Naive B cell (primary cell): ENCODE results near the gene TTLL11. TPM values are rescaled to one million over a fixed set of nuclear protein-coding genes. Genes with fewer than 3 reads are reported as not detected.

Experiments
- ATAC-seq, 2 donors: fragments of 150-1000 bp; cut with Tn5 transposase; 2 replicates each; pipeline ENCODE4 v1.10.0; 2021; ENCODE audit warnings: low read depth in 2 of 2, mild to moderate bottlenecking in 2 of 2, moderate library complexity in 2 of 2
- DNase-seq: peaks from one replicate; pipeline ENCODE4 v3.0.0; 2022
- H3K27ac Mint-ChIP-seq, 6 donors: one replicate each; pipeline ENCODE4 v1.8.0; 2020 to 2022; ENCODE audit warnings: mild to moderate bottlenecking in 6 of 6, mixed read lengths in 6 of 6, moderate library complexity in 5 of 6, inconsistent platforms in 2 of 6
- H3K27me3 Mint-ChIP-seq, 3 donors: one replicate each; pipeline ENCODE4 v1.8.0; 2021 to 2022; ENCODE audit warnings: mixed read lengths in 3 of 3, mild to moderate bottlenecking in 1 of 3
- H3K36me3 Mint-ChIP-seq, 2 donors: one replicate each; pipeline ENCODE4 v1.8.0; 2020 to 2022; ENCODE audit warnings: mixed read lengths in 2 of 2, inconsistent platforms in 1 of 2, mild to moderate bottlenecking in 1 of 2
- H3K4me1 Mint-ChIP-seq, 3 donors: one replicate each; pipeline ENCODE4 v1.8.0; 2020 to 2022; ENCODE audit warnings: mixed read lengths in 3 of 3, inconsistent platforms in 1 of 3, mild to moderate bottlenecking in 1 of 3, moderate library complexity in 1 of 3
- H3K4me3 Mint-ChIP-seq, 8 donors: one replicate each; pipeline ENCODE4 v1.8.0; 2020 to 2022; ENCODE audit warnings: mild to moderate bottlenecking in 8 of 8, mixed read lengths in 8 of 8, moderate library complexity in 8 of 8, inconsistent platforms in 2 of 8
- H3K9me3 Mint-ChIP-seq, 7 donors: one replicate each; pipeline ENCODE4 v1.8.0; 2020 to 2022; ENCODE audit warnings: mixed read lengths in 7 of 7, mild to moderate bottlenecking in 5 of 7, inconsistent platforms in 2 of 7, moderate library complexity in 1 of 7
- polyA plus RNA-seq, 6 donors: library from polyadenylated mRNA; unstranded; fragments of 300-500 nt; fragmentation: Illumina TruSeq; gene quantifications; one replicate each; pipeline ENCODE4 v1.2.3, GENCODE V29; 2021; ENCODE audit warnings: low read depth in 6 of 6

TTLL11 gene
- polyA plus RNA-seq, 6 donors from 2014 or later = 3.3 to 10.9 (median 5.1) TPM

DNA sequence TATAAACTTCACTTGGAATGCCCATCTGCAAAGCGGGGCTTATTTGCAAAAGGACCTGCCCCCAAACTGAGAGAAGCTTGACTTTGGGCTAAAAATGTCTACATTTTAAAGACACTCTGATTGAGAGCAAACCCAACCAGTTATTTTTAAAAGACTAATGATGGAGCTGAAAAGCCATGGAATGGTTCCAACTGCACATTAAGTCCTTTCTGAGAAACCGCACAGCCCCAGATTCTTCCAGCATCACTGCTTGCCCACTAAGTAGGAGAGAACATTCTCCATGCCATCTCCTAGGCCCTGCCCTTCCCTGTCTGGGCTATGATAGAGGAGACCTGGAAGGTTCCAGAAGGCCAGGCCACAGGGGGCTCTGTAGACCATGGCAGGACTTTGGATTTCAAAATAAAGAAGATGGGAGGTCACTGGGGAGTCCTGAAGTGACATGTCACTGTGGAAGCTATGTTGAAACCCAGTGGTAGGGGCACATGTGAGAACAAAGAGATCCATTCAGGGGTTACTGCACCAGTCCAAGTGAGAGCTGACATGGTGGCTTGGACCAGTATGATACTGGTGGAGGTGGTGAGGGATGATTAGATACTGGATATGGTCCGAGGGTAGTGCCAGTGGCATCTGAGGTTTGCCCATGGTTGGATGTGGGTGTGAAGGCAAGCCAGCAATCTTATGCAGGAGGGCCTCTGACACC, 262.5 kb downstream of the TTLL11 start:
- Mint-ChIP-seq H3K4me1 (no peaks in the 10 kb centered on the region), H3K27me3 (no peaks in the 10 kb centered on the region), H3K36me3 (no peaks in the 10 kb centered on the region), H3K4me3 (peak overlapping the region in 1 of 8 donors; percentile 42), H3K27ac (peak overlapping the region in 1 of 6 donors; percentile 63), H3K9me3 (no peaks in the 10 kb centered on the region)
- DNase-seq (no peak), ATAC-seq (no peak)

DNA sequence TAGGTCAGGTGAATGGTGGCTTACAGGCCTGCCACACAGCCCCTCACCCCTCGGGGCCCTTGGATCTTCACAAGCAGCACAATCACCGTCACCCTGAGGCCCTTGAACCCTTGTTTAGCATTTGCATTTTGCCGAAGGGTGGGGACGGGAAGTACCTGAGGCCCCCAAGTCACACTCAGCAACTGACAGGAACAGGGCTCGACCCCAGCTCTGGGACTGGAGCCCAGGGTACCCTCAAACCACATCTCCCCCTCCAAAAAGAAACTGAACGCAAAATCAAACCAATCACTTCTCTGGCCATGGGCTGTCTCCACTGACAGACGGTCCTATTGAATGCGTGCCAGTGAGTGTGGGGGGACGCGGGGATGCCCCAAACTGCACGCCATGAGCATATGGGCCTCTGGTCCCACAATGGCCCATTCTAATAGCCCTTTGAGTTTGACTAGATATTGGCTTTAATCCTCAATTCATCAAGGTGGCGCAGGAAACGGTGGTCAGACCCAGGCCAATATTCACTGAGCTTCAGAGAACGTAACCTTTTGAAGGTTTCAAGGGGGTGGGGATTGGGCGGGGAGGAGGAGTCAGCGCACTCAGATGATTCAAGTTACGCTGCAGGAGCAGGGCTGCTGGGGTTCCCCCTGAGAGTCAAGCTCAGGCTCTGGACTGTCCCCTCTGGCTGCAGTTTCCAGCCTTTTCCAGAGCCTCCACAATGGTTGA, 265.7 kb downstream of the TTLL11 start:
- H3K9me3 Mint-ChIP-seq = no peaks in the 10 kb centered on the region
- no peaks in the 10 kb centered on the region for H3K36me3 Mint-ChIP-seq
- DNase-seq = no peak
- no peak overlapping the region for H3K27ac Mint-ChIP-seq
- no peak overlapping the region for H3K4me3 Mint-ChIP-seq
- H3K4me1 Mint-ChIP-seq = no peaks in the 10 kb centered on the region
- no peak for ATAC-seq
- no peaks in the 10 kb centered on the region for H3K27me3 Mint-ChIP-seq

DNA sequence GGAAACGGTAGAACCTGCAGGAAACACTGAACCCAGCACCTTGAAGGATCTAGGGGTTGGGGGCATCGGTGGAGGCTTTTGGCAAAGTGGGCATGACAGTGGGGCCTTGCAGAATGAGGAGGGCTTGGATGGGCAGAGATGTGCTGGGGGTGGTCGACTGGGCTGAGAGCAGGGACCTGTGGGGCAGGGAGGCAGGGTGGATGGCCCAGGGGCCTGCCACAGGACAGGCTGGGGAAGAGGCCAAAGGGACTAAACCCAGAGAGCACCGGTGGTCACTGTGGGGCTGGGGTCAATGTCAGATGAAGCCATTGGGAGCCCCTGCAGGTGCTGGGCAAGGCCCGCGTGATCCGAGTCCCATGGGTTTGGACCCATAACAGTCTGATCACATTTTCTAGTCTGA, 266.4 kb downstream of the TTLL11 start:
- Mint-ChIP-seq H3K27ac (peak overlapping the region in 2 of 6 donors; percentile 28 to 48), H3K27me3 (no peaks in the 10 kb centered on the region)

DNA sequence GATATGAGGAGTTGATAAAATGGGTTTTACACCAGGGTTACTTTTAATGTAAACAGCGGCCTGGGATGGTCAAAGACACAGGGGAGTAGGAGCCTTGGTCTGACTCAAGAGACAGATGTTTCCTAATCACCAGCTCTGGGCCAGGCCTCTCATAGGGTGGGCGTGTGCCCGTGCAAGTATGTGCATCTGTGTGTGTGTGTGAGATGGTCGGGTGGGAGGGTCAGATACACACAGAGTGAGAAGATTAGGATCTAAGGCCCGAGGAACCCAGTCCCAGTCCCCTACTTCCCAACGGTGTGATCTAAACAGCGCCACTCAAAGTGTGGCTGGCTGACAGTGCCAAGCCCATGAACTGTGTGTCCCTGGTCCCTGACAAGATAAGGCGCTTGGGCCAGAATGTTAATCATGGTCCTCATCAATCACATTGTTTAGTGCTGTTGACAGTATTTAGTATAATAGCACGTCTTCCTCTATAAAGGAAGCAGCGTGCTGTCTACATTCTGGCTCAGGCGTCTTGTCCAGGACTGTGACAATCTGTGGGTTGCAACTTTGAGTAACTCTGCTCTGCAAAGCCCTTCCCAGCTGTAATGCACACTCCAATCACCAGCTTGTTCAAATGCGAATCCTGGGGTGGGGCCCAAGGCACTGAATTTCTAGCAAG, 267.9 kb downstream of the TTLL11 start:
- ATAC-seq (no peak), DNase-seq (no peak)
- Mint-ChIP-seq H3K4me3 (no peak overlapping the region), H3K9me3 (no peaks in the 10 kb centered on the region), H3K4me1 (no peaks in the 10 kb centered on the region), H3K36me3 (no peaks in the 10 kb centered on the region), H3K27ac (peak overlapping the region in 1 of 6 donors; percentile 44), H3K27me3 (no peaks in the 10 kb centered on the region)

More for the DNA sequence above, 266.4 kb downstream of the TTLL11 start:
- DNase-seq (no peak), ATAC-seq (no peak)
- no peaks in the 10 kb centered on the region for H3K4me1 Mint-ChIP-seq
- H3K9me3 Mint-ChIP-seq = no peaks in the 10 kb centered on the region
- H3K36me3 Mint-ChIP-seq = no peaks in the 10 kb centered on the region
- no peak overlapping the region for H3K4me3 Mint-ChIP-seq

DNA sequence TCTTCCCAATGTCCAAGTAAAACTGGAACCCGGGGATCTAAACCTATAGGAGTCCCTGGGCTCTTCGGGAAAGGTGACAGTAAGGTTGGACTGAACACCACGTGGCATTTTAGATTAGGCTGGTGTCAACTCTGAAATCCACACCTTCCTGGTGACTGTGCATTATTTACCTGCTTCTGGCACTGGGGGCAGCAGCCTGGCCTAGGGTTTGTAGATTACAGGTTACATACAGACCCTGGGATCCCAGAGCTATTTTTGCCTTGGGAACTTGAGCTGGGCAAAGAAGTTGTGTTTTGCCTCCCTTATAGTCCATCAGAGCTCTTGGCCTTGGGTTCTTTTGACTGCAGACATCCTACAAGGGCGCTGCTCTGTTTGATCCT, 268.5 kb downstream of the TTLL11 start:
- Mint-ChIP-seq H3K9me3 (no peaks in the 10 kb centered on the region), H3K4me1 (peaks cover 0 to 2% (median 0%) of the 10 kb centered on the region in 3 donors), H3K4me3 (no peak overlapping the region), H3K36me3 (no peaks in the 10 kb centered on the region), H3K27ac (peak overlapping the region in 1 of 6 donors; percentile 44), H3K27me3 (no peaks in the 10 kb centered on the region)
- ATAC-seq (no peak), DNase-seq (no peak)

DNA sequence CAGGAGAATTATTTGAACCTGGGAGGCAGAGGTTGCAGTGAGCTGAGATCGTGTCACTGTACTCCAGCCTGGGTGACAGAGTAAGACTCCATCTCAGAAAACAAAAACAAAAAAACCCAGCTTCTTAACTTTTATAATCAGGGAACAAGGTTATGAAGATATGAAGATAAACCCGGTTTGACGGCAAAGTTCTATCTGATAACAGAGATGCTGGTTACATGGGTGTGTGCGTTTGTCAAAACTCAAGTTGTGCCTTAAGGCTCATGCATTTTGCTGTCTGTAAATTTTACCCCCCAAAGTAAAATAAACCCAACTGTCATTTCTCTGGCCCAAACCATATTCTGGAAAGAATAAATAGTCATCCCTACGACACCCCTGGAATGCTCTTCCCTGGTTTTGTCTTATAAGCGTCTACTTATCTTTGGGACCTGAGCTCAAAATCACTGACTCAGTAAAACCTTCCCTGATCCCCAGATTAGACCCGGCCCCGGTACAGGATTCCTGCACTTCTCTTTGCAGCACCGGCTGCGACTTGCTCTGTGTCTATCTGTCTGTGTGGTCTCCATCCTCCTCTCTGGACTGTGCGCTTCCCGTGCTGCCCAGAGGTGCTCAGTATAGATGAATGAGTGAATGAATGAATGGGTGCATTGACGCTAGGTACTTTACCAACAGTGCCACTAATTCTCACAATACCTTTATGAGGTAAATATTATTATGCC, 269.5 kb downstream of the TTLL11 start:
- Mint-ChIP-seq H3K9me3 (no peaks in the 10 kb centered on the region), H3K36me3 (no peaks in the 10 kb centered on the region), H3K4me1 (peaks cover 0 to 7% (median 0%) of the 10 kb centered on the region in 3 donors), H3K4me3 (no peak overlapping the region), H3K27ac (no peak overlapping the region), H3K27me3 (peaks cover 0 to 5% (median 3%) of the 10 kb centered on the region in 3 donors)
- no peak for DNase-seq
- no peak for ATAC-seq

DNA sequence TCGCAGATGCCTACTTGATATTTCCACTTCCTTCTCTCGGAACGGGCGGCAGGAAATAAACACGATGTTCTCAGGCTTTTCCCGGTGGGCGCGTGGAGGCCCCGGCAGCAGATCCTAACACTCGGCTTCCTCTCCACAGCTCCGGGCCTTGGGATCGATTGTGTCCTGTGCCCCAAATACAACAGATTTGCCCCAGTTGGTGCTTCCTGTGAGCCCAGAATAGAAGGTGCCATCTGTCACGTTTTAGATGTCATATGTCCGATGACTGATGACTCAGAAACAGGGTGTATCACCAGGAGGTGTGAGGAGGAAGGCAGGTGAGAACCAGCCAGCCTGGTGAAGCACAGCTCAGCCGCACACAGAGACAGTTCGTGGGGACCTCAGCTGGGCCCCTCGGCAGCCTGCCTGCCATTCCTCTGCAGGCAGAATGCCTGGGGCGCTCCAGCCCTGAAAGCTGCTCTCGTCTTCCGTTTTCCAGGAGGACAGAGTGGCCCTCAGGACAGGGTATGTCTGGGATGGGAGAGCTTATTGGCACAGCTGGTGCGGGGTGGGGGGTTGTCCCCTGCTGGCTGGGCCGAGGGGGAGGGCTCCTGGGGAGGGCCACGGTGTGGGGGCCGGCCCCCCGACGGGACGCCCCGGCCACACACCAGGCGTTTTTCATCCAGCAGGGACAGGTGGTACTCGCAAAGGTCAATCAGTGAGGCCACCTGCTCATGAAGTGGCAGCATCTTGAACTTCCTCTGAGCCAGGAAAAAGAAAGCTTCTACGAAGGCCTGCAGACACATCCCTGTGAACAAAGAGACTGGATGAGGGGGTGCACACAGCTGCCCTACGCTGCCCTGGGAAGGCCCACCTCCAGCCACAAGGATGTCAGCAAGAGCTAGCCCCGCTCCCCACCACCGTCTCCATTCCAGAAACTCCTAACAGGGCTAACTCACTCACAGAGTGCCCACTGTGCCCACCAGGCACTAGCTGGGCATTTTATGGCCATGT, 270.7 kb downstream of the TTLL11 start:
- DNase-seq = no peak
- Mint-ChIP-seq H3K27me3 (peaks cover 0 to 13% (median 6%) of the 10 kb centered on the region in 3 donors), H3K4me3 (no peak overlapping the region), H3K9me3 (no peaks in the 10 kb centered on the region), H3K36me3 (no peaks in the 10 kb centered on the region), H3K4me1 (peaks cover 0 to 7% (median 0%) of the 10 kb centered on the region in 3 donors), H3K27ac (no peak overlapping the region)
- ATAC-seq = no peak

DNA sequence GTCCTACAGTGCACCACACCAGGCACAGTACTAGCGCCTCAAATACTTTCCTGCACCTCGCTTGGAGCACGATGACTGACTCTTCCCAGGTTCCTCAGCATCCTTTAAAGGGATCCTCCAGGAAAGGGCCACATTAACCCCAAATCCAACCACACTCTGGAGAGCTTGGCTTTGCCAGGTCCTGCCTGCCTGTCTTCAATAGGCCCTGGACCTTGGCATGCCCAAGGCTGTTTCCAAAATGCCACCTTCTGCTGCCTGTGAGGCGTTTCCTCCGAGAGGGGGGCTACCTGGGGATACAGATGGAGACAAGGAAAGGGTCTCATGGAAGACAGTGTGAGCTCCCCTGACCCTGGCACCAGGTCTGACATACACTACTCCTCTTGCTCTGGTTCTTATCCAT, 271.8 kb downstream of the TTLL11 start:
- ATAC-seq (no peak), DNase-seq (no peak)
- Mint-ChIP-seq H3K9me3 (no peaks in the 10 kb centered on the region), H3K27me3 (peaks cover 0 to 13% (median 6%) of the 10 kb centered on the region in 3 donors), H3K36me3 (no peaks in the 10 kb centered on the region), H3K27ac (no peak overlapping the region), H3K4me3 (no peak overlapping the region), H3K4me1 (peaks cover 0 to 7% (median 0%) of the 10 kb centered on the region in 3 donors)

DNA sequence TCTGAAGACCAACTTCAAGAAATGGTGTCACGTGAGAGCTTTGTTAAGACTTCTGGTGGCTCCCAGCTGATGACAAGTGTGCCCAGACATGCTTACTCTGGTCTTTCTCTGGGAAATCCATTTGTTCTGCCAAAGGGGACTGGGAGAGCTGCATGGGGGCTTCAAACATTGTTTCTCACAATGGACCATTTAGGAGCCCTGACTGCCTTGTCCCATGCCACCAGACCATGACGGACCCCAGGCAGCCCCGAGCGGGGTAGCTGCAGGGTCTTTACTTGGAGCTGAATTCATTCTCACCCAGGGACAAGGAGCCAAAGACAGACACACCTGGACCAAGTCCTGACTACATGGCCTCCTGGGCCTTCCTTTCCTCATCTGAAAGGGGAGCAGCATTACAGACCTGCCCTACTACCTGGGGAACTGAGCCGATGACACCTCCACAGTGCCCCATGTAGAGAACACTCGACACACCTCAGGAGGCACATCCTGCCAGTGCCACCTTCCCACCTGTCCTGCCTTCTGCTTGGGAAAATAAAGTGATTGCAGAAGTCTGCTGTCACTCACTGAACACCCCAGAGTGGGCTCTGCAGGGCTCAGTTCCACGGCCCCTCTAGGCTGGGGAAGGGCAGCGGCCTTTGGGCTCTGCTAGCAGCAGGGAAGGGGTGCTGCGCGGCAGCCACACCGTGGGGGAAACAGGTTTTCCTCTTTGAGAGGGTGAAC, 272.7 kb downstream of the TTLL11 start:
- H3K27ac Mint-ChIP-seq = no peak overlapping the region
- peaks cover 0 to 7% (median 0%) of the 10 kb centered on the region in 3 donors for H3K4me1 Mint-ChIP-seq
- no peak for DNase-seq
- no peaks in the 10 kb centered on the region for H3K9me3 Mint-ChIP-seq
- no peak overlapping the region for H3K4me3 Mint-ChIP-seq
- no peak for ATAC-seq
- no peaks in the 10 kb centered on the region for H3K36me3 Mint-ChIP-seq
- H3K27me3 Mint-ChIP-seq = peaks cover 0 to 13% (median 6%) of the 10 kb centered on the region in 3 donors

DNA sequence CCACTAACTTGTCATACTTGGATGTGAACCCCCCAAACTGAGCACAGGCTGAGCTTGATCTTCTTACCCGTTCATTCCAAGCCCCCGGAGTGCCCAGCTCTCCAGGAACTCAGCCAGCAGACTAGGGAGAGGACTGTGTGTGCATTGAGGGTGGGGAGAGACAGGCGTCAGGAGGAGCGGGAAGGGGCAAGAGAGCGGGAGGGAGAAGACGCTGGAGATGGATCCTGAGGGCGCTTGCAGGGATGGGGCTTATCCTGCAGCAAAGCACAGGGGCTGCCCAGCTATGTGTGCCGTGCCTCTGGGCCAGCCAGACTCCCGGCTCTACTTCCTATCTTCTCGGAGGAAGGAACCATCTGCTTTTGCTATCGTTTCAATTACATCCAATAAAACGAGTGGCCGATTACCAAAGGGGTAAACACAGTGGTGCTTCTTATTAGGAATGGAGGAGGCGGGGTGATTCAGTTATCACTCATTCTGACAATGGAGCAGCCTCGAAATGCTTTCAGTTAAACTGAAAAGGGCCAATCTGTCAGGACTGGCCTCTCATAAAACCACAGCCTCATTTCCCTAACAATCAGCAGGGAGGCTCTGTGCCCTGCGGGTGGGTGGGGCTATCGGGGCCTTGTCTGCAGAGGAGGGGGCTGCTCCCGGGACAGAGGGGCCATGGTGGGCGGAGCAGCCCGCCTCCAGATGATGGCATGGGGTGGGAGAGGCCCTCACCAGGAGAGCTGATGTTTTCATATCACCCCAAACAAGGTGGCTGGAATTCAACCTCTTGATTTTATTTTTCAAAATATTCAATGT, 273.5 kb downstream of the TTLL11 start:
- Mint-ChIP-seq H3K27ac (peak overlapping the region in 2 of 6 donors; percentile 44 to 76), H3K9me3 (no peaks in the 10 kb centered on the region), H3K27me3 (peaks cover 0 to 13% (median 6%) of the 10 kb centered on the region in 3 donors), H3K36me3 (no peaks in the 10 kb centered on the region), H3K4me1 (peaks cover 0 to 7% (median 0%) of the 10 kb centered on the region in 3 donors), H3K4me3 (peak overlapping the region in 1 of 8 donors; percentile 70)
- no peak for DNase-seq
- no peak for ATAC-seq

DNA sequence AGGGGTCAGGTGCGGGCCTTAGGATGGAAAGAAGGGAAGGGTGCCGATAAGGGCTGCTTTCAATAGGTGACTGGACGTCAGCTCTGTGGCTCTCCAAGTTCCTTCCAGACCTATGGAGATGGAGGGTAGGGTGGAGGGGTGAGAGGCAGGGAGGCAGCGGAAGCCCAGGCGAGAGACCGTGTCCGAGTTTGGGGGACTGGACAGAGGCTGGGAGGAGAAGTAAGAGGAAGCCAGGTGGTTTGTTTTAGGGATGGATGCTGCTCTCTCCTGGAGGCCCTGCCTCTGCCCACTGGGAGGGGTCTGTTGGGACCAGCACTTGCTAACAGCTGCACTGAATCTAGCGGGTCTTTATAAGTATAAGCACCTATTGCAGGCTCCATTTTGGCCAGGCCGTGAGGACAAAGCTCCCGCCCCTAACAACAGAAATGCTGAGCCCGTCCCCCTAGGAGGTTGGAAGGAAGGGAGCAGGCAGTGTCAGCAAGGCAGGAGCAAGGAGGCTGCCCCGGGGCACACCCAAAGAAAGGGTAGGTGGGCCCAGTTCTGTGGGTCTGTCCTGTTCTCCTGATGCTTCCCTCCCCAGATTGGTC, 274.2 kb downstream of the TTLL11 start:
- ATAC-seq = no peak
- Mint-ChIP-seq H3K36me3 (no peaks in the 10 kb centered on the region), H3K27me3 (peaks cover 0 to 13% (median 6%) of the 10 kb centered on the region in 3 donors), H3K27ac (peak overlapping the region in 2 of 6 donors; percentile 70 to 76), H3K4me3 (peak overlapping the region in 1 of 8 donors; percentile 70), H3K4me1 (peaks cover 0 to 7% (median 0%) of the 10 kb centered on the region in 3 donors), H3K9me3 (no peaks in the 10 kb centered on the region)
- no peak for DNase-seq
